NOMO-1 treated with DMSO at 0.1 percent for 48 hours (cell line): ENCODE results near the gene NCL.

Source experiments
- DNase-seq: peaks from one replicate; lab custom pipeline; 2025; ENCODE audit not compliant: unreplicated experiment; lab: John Stamatoyannopoulos, UW

NCL gene, protein sequence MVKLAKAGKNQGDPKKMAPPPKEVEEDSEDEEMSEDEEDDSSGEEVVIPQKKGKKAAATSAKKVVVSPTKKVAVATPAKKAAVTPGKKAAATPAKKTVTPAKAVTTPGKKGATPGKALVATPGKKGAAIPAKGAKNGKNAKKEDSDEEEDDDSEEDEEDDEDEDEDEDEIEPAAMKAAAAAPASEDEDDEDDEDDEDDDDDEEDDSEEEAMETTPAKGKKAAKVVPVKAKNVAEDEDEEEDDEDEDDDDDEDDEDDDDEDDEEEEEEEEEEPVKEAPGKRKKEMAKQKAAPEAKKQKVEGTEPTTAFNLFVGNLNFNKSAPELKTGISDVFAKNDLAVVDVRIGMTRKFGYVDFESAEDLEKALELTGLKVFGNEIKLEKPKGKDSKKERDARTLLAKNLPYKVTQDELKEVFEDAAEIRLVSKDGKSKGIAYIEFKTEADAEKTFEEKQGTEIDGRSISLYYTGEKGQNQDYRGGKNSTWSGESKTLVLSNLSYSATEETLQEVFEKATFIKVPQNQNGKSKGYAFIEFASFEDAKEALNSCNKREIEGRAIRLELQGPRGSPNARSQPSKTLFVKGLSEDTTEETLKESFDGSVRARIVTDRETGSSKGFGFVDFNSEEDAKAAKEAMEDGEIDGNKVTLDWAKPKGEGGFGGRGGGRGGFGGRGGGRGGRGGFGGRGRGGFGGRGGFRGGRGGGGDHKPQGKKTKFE

DNA sequence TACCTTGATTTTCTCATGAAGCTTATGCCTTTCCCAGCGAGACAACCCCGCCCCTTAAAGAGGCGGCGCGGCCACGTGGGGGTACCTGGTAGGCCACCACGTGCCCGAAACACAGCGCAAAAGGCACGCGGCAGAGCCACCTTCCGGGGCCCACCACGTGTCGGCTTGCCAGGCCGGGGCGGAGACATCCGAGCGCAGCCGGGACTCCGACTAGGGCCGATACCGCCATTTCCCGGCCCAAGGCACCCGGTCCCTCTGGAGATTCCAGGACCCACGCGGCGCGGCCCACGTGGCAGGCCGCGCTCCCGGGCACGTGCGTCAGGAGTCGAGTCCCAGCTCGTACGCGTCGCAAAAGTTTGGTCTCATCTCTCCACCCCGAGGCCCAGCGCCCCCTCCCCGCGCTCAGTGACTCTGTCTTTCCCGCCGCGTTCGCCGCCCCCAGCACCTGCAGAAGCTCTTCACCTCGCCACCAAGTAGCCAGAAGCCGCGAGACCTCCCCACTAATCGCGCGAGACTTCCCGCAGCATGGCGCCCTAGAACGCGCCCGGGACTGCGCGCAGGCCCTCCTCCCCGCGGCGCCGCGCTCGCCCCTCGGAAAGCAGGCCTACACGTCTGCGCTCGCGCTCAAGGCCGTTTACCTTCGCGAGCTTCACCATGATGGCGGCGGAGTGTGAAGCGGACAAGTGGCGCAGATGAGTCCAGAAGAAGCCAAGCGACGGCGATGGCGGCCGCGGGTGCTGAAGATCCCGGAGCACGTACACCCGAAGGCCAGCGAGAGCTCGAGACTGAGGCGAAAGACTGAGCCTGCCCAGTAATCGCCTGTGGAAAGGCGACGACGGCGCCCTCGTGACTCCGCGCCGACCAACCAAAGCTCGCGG lies at the start of gene NCL:
NCL (minus strand) TSS at position 787 of the 878 bp plus-strand sequence; CDS start at position 656, 131 bp downstream.
- DNase-seq = peak; percentile 95

DNA sequence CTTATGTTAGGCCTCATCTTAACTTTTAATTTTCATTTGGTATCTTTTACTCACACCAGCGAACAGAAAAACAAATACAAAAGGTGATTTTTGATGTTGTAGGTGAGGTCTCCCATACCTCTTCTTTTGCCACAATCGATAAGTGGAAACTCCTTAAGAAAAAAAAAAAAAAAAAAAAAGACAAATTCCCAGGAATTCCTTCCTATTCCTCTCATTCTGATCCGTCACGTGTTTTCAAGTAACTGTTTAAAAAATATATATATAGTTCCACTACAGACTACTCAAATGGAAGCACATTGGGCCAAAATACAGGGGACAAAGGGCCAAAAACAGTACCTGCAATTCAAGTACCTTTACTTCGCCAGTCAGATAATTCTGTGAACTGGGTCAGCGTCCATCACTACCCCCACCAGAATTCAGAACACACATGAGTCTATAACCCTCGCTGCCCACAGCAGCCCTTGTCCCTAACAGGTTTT lies 49.5 kb upstream of the NCL start:
- no peak for DNase-seq

DNA sequence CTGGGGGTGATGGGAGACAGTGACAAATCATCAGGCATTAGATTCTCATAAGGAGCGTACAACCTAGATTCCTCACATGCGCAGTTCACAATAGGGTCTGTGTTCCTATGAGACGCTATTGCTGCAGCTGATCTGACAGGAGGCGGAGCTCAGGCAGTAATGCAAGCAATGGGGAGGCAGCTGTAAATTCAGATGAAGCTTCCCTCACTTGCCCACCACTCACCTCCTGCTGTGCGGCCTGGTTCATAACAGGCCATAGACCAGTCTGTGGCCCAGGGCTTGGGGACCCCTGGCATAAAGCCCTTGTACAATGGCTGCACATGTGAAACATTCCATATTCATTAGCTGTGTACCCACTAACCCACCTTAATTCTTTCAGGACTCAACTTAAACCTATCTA lies 47.9 kb upstream of the NCL start:
- no peak for DNase-seq

DNA sequence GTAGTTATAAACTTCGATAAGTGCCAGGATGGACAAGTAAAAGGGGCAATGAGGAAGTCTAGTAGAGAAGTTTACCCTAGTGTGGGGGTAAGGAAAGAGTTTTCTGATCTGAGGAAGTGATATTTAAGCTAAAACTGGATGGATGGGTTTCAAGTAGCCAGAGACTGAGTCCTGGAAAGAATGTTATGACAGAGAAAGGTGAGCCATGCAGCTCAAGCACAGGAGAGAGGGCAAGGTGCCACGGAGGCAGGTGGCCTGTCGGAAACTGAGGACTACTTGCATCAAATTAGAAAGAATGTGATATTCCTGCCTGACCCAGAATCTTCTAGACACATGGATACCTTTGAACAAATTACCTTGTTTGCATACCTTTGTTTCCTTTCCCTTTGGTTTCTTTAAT lies 39.5 kb upstream of the NCL start:
- DNase-seq = no peak

DNA sequence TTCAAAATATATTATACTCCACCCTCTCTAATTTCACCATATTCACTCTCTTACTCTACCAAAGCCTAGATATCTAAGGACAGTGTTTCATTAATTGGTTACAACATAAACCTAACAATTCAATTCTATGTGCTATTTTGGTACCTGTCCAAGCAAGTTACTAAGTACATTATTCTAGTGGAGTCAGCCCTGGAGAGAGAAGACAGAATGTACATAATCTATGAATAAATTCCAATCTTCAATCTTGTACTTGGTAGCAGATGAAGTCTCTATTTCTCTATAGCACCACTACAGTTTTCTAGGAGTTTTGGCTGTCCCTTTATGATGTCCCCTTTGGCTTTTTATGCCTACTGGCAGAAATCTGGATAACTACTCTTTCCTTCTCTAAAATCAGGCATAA lies 38.3 kb upstream of the NCL start:
- no peak for DNase-seq

DNA sequence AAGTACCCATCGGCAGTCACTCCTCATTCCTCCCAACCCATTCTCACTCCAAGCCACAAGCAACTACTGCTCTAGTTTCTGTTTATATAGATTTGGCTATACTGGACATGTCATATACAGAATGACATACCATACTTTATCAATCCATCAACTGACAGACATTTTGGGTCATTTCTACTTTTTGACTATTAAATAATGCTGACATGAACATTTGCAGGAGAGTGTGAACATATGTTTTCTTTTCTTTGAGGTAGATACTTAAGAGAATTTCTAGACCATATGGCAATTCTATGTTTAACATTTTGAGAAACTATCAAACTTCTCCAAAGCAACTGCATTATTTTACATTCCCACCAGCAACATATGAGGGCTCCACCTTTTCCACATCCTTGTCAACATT lies 33.4 kb upstream of the NCL start:
- DNase-seq = no peak

DNA sequence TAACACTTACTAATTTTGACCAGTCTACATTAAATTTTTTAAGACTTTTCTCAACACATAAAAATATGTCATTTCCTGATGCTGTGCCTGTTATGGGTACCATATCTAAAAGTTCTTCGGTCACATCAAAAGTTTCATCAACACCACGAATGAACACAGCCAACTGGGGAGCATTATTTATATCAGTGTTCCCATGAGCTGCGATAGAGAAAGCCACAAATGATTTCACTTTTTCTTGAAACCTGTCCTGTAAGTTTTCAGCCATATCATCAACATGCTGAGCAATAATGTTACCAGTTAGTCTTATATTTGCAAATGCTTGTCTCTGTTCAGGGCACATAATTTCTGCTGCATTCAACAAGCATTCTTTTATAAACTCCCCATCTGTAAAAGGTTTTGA lies 30.4 kb upstream of the NCL start:
- DNase-seq = no peak

DNA sequence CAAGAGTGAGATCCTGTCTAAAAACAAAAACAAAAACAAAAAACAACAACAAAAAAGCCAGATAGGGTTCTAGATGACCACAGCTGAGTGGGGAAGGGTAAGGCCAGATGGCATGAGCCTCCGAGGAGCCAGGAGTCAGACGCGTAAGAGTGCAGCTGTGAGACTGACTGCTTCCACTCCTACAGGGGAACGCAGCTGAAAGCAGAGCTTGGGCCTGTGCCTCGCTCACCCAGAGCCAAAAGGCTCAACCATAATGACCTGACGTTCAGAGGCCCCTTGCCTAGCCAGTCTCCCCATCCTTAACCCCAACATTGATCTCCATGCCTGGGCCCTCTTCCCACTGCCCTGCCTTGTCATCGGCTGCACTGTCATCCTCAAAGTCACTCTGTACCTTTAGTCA lies 26.5 kb upstream of the NCL start:
- DNase-seq = no peak

DNA sequence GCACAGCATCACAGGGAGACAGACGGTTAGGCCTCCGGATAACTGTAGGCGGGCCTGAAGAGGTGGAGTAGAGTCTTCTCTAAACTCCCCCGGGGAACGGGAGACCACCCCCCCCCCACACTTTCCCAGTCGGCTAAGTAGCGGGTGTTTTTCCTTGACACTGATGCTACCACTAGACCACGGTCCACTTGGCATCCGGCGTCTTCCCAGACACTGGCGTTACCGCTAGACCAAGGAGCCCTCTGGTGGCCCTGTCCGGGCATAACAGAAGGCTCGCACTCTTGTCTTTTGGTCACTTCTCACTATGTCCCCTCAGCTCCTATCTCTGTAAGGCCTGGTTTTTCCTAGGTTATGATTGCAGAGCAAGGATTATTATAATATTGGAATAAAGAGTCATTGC lies 25.7 kb upstream of the NCL start:
- DNase-seq = no peak

DNA sequence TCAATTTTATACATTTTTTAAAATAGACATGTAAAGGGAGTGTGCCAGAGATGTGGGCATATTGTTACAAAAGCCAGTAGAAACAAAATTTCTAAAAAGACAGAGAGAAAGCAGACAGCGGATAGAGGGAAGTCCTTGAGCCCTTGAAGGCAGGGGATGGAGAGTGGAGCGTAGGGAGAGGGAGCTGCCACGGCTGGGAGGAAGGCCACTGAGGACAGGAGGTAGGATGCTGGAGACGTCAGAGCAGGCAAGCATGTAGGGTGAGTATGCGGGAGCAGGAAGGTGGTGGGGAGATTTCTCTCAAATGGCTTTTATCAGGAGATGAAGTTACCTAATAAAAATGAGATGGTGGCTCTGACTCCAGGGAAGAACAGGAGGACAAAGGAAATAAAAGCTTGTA lies 24.0 kb upstream of the NCL start:
- DNase-seq = no peak

DNA sequence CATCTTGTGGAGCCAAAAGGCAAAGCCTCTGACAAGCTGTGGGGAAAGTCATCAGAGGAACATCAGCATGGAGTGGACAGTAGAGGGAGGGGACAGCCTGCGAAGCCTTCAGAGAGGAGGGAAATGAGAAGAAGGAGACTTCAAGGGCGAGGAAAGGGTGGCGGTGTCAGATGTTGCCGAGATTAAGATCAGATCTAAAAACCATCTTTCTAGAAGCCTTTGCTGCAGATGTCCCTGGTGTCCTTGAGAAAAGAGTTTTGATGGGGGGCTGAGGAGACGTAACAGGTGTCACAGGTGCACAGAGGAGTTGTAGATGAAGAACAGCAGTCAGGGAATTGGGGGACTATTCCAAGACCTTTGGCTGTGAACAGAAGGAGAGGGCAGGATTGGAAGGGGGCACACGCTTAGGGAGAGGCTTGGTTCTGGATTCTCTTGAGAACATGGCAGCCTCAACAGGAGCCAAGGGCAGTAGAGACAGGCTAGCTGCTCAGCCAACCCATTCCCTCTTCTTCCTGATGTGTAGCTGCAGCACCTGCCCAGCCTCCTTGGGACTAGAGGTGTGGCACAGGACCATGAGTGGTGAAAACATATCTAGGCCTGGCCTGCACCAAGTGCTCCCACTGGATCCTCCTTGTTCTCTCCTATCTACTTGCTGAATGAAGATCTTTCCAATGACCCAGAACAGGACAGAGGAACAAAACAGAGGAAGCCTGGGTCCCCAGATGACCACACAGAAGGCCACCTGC lies 22.7 kb upstream of the NCL start:
- no peak for DNase-seq

DNA sequence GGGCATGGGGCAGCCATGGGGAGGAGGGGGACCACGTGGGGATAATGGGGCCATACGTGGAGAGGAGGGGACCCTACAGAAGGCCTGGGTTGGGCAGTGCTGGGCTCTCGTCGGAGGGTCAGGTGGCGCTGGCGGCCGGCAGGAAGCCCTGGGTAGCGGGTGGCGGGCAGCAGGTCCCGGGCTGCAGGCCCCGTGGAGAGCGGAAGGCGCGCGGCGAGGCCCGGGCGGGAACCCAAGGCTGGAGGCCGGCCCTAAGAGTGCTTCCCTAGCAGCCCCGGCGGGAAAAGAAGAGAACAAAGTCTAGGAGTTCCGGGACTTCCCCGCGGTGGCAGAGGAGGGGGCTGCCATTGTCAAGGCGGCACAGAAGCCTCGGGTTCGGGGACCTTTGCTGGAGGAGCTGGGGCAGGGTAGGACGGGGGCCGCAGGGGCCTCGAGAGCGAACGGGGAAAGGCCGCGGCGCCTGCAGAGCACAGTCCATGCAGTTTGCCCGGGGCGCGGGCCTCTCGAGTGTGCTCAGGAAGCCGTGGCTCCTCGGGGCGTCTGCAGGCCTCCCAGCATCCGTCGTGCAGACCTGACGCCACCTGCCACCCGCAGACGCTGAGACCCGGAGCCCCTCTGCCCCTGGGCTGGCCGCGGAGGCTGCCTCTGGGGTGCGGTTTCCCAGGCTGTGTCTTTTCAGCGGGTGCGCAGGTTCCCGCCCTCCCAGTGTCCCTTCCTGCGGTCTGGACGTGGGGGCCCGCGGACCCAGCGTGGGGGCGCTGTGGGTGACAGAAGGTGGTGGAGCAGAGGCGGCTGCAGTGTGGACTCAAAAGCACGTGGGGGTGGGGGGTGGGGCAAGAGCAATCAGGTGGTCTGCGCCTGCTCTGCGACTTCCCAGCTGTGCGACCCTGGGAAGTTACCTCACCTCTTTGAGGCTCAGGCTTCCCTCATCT lies 19.4 kb upstream of the NCL start:
- DNase-seq = peak; percentile 64

DNA sequence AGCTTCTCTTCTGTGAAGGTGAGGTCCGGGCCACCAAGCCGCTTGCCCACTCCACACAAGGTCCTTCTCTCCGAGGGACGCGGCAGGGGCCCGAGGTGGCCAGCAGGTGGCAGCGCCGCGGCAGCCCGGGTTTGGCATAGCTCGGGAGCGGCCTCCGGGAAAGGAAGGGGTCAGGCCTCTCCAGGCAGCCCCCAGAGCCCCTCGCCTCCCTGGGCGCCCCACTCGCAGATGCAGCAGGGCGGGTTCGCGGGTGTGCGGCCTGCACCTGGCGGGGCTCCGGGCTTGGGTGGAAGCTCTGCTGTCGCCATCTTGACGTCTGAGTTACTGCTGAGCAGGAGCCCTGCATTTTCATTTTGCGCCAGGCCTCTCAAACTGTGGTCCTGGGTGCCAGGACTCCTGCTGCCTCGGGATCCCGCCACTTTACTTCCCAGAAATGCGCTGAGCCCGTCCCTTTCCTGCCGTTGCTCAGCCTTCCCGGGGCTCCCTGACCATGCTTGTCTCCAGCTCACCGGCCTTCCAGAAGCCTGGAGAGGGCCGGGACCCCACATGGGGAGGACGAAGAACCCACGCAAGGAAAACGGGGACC lies 18.6 kb upstream of the NCL start:
- DNase-seq = peak; percentile 74

DNA sequence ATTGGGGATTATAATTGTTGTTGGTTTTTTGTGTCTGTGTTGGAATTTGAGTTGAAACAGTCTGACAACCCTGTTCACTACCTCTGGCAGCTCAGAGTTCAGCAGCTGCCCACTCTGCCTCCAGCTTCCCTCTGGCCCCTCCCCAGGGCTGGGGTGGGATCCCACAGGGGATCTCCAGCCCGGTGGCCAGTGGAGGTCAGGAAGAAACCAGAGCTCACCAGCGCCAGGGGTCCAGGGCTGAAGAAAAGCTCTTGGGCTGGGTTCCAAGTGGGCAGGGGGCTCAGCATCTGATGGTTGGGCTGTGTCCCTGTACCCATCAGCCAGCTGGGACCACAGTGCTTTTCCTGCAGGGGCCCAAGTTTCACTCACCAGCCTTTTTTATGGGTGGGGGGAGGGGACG lies 16.5 kb upstream of the NCL start:
- DNase-seq = no peak

DNA sequence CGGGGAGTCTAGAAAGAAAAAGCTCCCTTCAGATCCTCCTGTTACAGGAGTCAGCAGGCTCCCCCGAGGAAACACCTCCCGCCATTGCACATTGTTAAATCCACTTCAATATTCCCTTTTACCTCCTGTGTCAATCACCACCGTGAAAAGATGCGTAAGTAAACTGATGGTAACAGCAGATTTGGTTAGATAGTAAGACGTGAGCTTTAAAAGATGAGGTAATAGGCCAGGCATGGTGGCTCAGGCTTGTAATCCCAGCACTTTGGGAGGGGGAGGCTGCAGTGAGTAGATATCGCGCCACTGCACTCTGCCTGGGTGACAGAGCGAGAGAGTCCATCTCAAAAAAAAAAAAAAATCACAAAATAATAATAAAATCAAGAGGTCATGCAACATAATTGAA lies 15.2 kb upstream of the NCL start:
- DNase-seq = no peak

DNA sequence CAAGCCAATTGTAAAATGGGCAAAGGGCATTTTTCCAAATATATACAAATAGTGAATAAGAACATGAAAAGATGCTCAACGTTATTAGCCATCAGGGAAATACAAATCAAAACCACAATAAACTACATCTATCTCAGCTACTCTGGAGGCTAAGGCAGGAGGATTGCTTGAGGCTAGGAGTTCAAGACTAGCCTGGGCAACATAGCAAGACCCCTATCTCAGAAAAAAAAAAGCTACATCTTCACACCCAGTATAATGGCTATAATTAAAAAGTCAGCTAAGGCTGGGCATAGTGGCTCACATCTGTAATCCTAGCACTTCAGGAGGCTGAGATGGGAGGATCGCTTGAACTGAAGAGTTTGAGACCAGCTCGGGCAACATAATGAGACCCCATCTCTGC lies 12.6 kb upstream of the NCL start:
- no peak for DNase-seq

DNA sequence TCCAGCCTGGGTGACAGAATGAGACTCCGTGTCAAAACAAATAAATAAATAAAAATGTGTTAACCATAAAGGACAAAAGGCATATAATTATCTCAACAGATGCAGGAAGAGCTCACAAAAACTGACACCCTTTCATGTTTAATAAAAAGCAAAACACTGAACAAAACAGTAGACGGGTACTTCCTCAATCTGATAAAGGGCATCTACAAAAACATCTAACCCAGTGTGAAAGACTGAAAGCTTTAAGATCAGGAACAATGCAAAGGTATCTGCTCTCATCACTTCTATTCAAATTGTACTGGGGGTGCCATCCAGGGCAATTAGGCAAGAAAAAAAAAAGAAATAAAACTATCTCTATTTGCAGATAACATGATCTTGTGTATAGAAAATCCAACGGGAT lies 11.7 kb upstream of the NCL start:
- DNase-seq = no peak

DNA sequence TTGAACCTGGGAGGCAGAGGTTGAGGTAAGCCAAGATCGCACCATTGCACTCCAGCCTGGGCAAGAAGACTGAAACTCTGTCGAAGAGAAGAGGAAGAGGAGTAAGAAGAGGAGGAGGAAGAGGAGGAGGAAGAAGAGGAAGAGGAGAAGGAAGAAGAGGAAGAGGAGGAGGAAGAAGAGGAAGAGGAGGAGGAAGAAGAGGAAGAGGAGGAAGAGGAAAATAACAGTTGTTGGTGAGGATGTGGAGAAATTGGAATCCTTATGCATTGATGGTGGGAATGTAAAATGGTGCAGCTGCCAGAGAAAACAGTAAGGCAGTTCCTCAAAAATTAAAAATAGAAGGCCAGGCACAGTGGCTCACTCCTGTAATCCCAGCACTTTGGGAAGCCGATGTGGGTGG lies 8.5 kb upstream of the NCL start:
- no peak for DNase-seq

DNA sequence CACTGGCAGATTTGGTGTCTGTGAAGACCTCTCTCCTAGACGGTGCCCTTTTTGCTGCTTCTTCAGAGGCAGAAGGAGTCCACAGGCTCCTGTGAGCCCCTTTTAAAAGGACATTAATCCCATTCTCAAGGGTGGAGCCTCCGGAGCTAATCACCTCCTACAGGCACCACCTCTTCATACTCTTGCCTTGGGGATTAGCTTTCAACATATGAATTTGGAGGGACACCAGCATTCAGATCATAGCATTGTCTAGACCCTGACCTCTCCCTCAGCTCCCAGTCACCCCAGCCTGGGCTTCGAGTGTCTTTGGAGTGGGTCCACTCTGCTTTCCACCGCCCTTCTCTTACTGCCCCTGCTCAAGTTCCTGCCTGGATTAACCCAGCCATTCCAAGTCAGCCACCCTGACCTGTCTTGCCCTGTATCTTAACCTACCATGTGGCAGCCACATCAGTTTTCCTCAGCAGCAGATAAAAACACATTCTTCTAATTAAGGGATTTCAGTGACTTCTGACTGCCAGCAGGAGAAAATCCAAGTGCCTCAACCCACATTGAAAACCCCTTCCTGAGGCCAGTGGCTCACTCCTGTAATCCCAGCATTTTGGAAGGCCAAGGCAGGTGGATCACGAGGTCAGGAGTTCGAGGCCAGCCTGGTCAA lies 6.1 kb upstream of the NCL start:
- DNase-seq = no peak
